Measurements from ENCODE around the gene DNAJC5G.

- TF ChIP-seq CTCF (IDR thresholded peaks at IDR 0.05) (no peak), EZH2 (IDR thresholded peaks at IDR 0.05) (no peak)
Measured at GRCh38 chr2:27247893-27248292, 27.3 kb upstream of the DNAJC5G start.

Measured in neural progenitor cell (in vitro differentiated cells).